ENCODE results near the gene JAK2. TPM values are rescaled to one million over a fixed set of nuclear protein-coding genes. Genes with fewer than 3 reads are reported as not detected.

Gene JAK2
- total and polyA plus RNA-seq, 2 of the 4 experiments (the other 2 are of a cell fraction): 2.3 to 6.1 TPM

GRCh38 chr9:5099466-5099865 is 114.4 kb downstream of the JAK2 start:
- no peak overlapping the region for H3K4me2 ChIP-seq (ENCODE audit: low read depth, low read length)
- H3K4me3 ChIP-seq (ENCODE audit: insufficient read depth, low read depth, low read length): no peak overlapping the region
- no peak overlapping the region for H3K18ac ChIP-seq (ENCODE audit: low read depth, low read length)
- in situ Hi-C loops (cut with MboI; ENCODE audit: low sequenced_read_pairs): no loop called here
- TF ChIP-seq MAFK (IDR thresholded peaks at IDR 0.05; ENCODE audit: low read depth, low read length): no peak
- no peak for TF ChIP-seq SMC3 (IDR thresholded peaks at IDR 0.05; ENCODE audit: low read depth, low read length)
- TF ChIP-seq MAZ (IDR thresholded peaks at IDR 0.05; ENCODE audit: borderline replicate concordance, low read depth, low read length): no peak
- TF ChIP-seq, protein P1, sequence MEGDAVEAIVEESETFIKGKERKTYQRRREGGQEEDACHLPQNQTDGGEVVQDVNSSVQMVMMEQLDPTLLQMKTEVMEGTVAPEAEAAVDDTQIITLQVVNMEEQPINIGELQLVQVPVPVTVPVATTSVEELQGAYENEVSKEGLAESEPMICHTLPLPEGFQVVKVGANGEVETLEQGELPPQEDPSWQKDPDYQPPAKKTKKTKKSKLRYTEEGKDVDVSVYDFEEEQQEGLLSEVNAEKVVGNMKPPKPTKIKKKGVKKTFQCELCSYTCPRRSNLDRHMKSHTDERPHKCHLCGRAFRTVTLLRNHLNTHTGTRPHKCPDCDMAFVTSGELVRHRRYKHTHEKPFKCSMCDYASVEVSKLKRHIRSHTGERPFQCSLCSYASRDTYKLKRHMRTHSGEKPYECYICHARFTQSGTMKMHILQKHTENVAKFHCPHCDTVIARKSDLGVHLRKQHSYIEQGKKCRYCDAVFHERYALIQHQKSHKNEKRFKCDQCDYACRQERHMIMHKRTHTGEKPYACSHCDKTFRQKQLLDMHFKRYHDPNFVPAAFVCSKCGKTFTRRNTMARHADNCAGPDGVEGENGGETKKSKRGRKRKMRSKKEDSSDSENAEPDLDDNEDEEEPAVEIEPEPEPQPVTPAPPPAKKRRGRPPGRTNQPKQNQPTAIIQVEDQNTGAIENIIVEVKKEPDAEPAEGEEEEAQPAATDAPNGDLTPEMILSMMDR (conservative IDR thresholded peaks at IDR 0.05; ENCODE audit: low read depth, low read length): no peak
- no peak for TF ChIP-seq CEBPB (IDR thresholded peaks at IDR 0.05; ENCODE audit: low read depth, low read length)
- TF ChIP-seq RAD21 (IDR thresholded peaks at IDR 0.05; ENCODE audit: low read length): no peak
- TF ChIP-seq RFX5 (IDR thresholded peaks at IDR 0.05; ENCODE audit: low read depth, low read length): no peak
- no peak for TF ChIP-seq CHD1 (IDR thresholded peaks at IDR 0.05; ENCODE audit: low read depth, low read length)
- TF ChIP-seq, protein P2, sequence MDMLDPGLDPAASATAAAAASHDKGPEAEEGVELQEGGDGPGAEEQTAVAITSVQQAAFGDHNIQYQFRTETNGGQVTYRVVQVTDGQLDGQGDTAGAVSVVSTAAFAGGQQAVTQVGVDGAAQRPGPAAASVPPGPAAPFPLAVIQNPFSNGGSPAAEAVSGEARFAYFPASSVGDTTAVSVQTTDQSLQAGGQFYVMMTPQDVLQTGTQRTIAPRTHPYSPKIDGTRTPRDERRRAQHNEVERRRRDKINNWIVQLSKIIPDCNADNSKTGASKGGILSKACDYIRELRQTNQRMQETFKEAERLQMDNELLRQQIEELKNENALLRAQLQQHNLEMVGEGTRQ (IDR thresholded peaks at IDR 0.05; ENCODE audit: low read depth, low read length): no peak
- no peak for TF ChIP-seq RCOR1 (IDR thresholded peaks at IDR 0.05; ENCODE audit: insufficient replicate concordance, low read length)
- no peak for TF ChIP-seq FOS (IDR thresholded peaks at IDR 0.05; ENCODE audit: low read depth, low read length)
- no peak for TF ChIP-seq POLR2A (IDR thresholded peaks at IDR 0.05; ENCODE audit: low read depth, low read length)
- TF ChIP-seq NFE2L2 (IDR thresholded peaks at IDR 0.05; ENCODE audit: low read depth, low read length): no peak
- no peak for TF ChIP-seq BHLHE40 (IDR thresholded peaks at IDR 0.05; ENCODE audit: low read depth, low read length)
- TF ChIP-seq ELK1 (IDR thresholded peaks at IDR 0.05; ENCODE audit: borderline replicate concordance, low read depth, low read length): no peak
- no peak for TF ChIP-seq MXI1 (IDR thresholded peaks at IDR 0.05; ENCODE audit: borderline replicate concordance, low read depth, low read length)
- no peak overlapping the region for H2AK9ac ChIP-seq (replicated peaks; ENCODE audit: low read depth, low read length, poor library complexity)
- CTCF ChIA-PET: no interaction called here
- no peak overlapping the region for H2BK20ac ChIP-seq (ENCODE audit: low read depth, low read length)
- H3K14ac ChIP-seq (replicated peaks; ENCODE audit: low read depth, low read length): no peak overlapping the region
- no peak overlapping the region for H3K4ac ChIP-seq (ENCODE audit: low read depth, low read length)
- no peaks in the 10 kb centered on the region for H3K9me1 ChIP-seq (ENCODE audit: insufficient read depth, low read length)
- no peak overlapping the region for H3K56ac ChIP-seq (ENCODE audit: extremely low read depth, insufficient read depth, low read length)
- H2AK5ac ChIP-seq (ENCODE audit: low read depth, low read length): no peak overlapping the region
- peaks cover 8% of the 10 kb centered on the region for H3K36me3 ChIP-seq (ENCODE audit: control insufficient read depth, insufficient read depth, low read length)
- no peak overlapping the region for H3K23ac ChIP-seq (ENCODE audit: low read depth, low read length)
- H3K79me1 ChIP-seq (ENCODE audit: low read depth in 1 of 2, low read length in 2 of 2): no peaks in the 10 kb centered on the region
- ATAC-seq (ENCODE audit: low read depth) (no peak), DNase-seq (no peak)
- WGBS, 2 experiments (ENCODE audit: extremely low coverage in 2 of 2, insufficient read length in 1 of 2): 100% methylated on average over 1 of the region's 3 CpGs; no CpG with 5 or more reads in 1 of the 2 experiments
- intact Hi-C loops (cut with micrococcal nuclease): no loop called here
- dilution Hi-C loops (cut with HindIII; ENCODE audit: low sequenced_read_pairs, unreplicated experiment): no loop called here
- no TSS peak for BruUV-seq (replicated peaks)
- H3K27me3 ChIP-seq (ENCODE audit: control insufficient read depth, insufficient read depth, low read length): no peaks in the 10 kb centered on the region
- H2BK15ac ChIP-seq (ENCODE audit: low read depth, low read length): no peak overlapping the region
- H4K91ac ChIP-seq (ENCODE audit: insufficient read depth, low read depth, low read length): no peak overlapping the region
- no peaks in the 10 kb centered on the region for H3K4me1 ChIP-seq (ENCODE audit: control insufficient read depth, insufficient read depth, low read length)
- no peak overlapping the region for H2AFZ ChIP-seq (replicated peaks; ENCODE audit: low read length, poor library complexity)
- H4K20me1 ChIP-seq (ENCODE audit: insufficient read depth, low read length): no peaks in the 10 kb centered on the region
- no peak overlapping the region for H2BK120ac ChIP-seq (ENCODE audit: low read depth, low read length)
- no peak overlapping the region for H3K27ac ChIP-seq (ENCODE audit: insufficient read depth, low read length)
- POLR2A ChIA-PET (ENCODE audit: unreplicated experiment): no interaction called here
- no peak overlapping the region for H2BK5ac ChIP-seq (ENCODE audit: low read depth, low read length, poor library complexity, severe bottlenecking)
- no peak overlapping the region for H4K8ac ChIP-seq (ENCODE audit: low read depth in 2 of 2, low read length in 2 of 2)
- no peaks in the 10 kb centered on the region for H3K9me3 ChIP-seq (ENCODE audit: control insufficient read depth, insufficient read depth, low read length)
- H3K9ac ChIP-seq (ENCODE audit: low read depth, low read length): no peak overlapping the region
- no peak overlapping the region for H4K5ac ChIP-seq (ENCODE audit: low read depth, low read length)
